ENCODE results near the gene FBXO9.

FBXO9 gene

GRCh38 chr6:53136000-53136609 lies 70.9 kb downstream of the FBXO9 start:
- no peak for DNase-seq (ENCODE audit: low read depth)

- DNase-seq (ENCODE audit: low read depth): no peak
Observed at GRCh38 chr6:53139841-53140413, 74.7 kb downstream of the FBXO9 start.

- no peak for DNase-seq (ENCODE audit: low read depth)
Observed at GRCh38 chr6:53142810-53143209, 77.6 kb downstream of the FBXO9 start.

- no peak for DNase-seq (ENCODE audit: low read depth)
Observed at GRCh38 chr6:53143710-53144109, 78.5 kb downstream of the FBXO9 start.

GRCh38 chr6:53144802-53145201 lies 79.6 kb downstream of the FBXO9 start:
- DNase-seq (ENCODE audit: low read depth): no peak

GRCh38 chr6:53148684-53149083 lies 83.5 kb downstream of the FBXO9 start, which contains the start of gene GCM1:
GCM1 (minus strand) TSS chr6:53148841; CDS start chr6:53145632, 3,209 bp downstream.
- DNase-seq (ENCODE audit: low read depth): no peak

All from fibroblast of gingiva (primary cell).